Breast epithelium (tissue), 3 donors: ENCODE measurements around the gene RIBC1.

Source experiments
- CTCF ChIP-seq, 3 donors: fragments of 450-650 bp; IDR thresholded peaks; one replicate each; pipeline ENCODE4 v1.5.1; 2016 to 2017; ENCODE audit warnings: antibody characterized with exemption in 3 of 3, mild to moderate bottlenecking in 3 of 3, moderate library complexity in 3 of 3
- POLR2A ChIP-seq: fragments of 450-650 bp; IDR thresholded peaks from one replicate; pipeline ENCODE4 v1.6.1; 2016; ENCODE audit warnings: antibody characterized with exemption, mild to moderate bottlenecking, moderate library complexity

- no peak for TF ChIP-seq CTCF (IDR thresholded peaks at IDR 0.05)
- TF ChIP-seq POLR2A, result no peak
Observed at GRCh38 chrX:53377464-53377863, 45.2 kb upstream of the RIBC1 start.
